WTC11 (cell line): ENCODE results near the gene RGS6. TPM values are rescaled to one million over a fixed set of nuclear protein-coding genes. Genes with fewer than 3 reads are reported as not detected.

Experiments used
- ATAC-seq: fragments of 200-7000 bp; cut with Tn5 transposase; 2 replicates; pipeline ENCODE4 v1.10.0; 2021; ENCODE audit warnings: mild to moderate bottlenecking, moderate library complexity
- CTCF ChIA-PET: fragments of 300-600 bp; sonication (Branson Sonifier 250); formaldehyde crosslinking; loops from one replicate; lab custom pipeline; 2021; ENCODE audit warnings: antibody characterized with exemption; lab: Charles Lee
- POLR2A ChIA-PET: fragments of 350-600 bp; sonication (Branson Sonifier 250); formaldehyde crosslinking; loops from one replicate; lab custom pipeline; 2021; ENCODE audit warnings: antibody characterized with exemption; lab: Charles Lee
- DNase-seq: peaks from one replicate; pipeline ENCODE4 v3.0.0; 2021; ENCODE audit warnings: low spot score
- H3K27ac Mint-ChIP-seq: 2 replicates; pipeline ENCODE4 v1.8.0; 2021; ENCODE audit warnings: mixed read lengths
- H3K27me3 Mint-ChIP-seq: 2 replicates; pipeline ENCODE4 v1.8.0; 2021; ENCODE audit warnings: low read depth, mild to moderate bottlenecking, moderate library complexity, mixed read lengths
- H3K36me3 Mint-ChIP-seq: 2 replicates; pipeline ENCODE4 v1.8.0; 2021; ENCODE audit warnings: mixed read lengths
- H3K4me1 Mint-ChIP-seq: 2 replicates; pipeline ENCODE4 v1.8.0; 2022; ENCODE audit warnings: mixed read lengths
- H3K4me3 Mint-ChIP-seq: 2 replicates; pipeline ENCODE4 v1.8.0; 2021; ENCODE audit warnings: mild to moderate bottlenecking, moderate library complexity, mixed read lengths
- H3K9me3 Mint-ChIP-seq: 2 replicates; pipeline ENCODE4 v1.8.0; 2021; ENCODE audit warnings: mixed read lengths
- CREM ChIP-seq: sonication (generic); formaldehyde crosslinking; IDR thresholded peaks from 2 replicates; pipeline ENCODE4 v1.8.1; 2022; ENCODE audit warnings: mild to moderate bottlenecking, missing genetic modification reagents, moderate library complexity
- E2F4 ChIP-seq: sonication (generic); formaldehyde crosslinking; IDR thresholded peaks from 2 replicates; pipeline ENCODE4 v1.8.1; 2022; ENCODE audit warnings: low read depth, mild to moderate bottlenecking, moderate library complexity, missing genetic modification reagents, borderline replicate concordance
- ELF4 ChIP-seq: sonication (generic); formaldehyde crosslinking; IDR thresholded peaks from 2 replicates; pipeline ENCODE4 v1.8.1; 2022; ENCODE audit warnings: low read depth, mild to moderate bottlenecking, moderate library complexity, missing genetic modification reagents
- FOXJ3 ChIP-seq: sonication (generic); formaldehyde crosslinking; IDR thresholded peaks from 2 replicates; pipeline ENCODE4 v1.9.0; 2021; ENCODE audit warnings: missing genetic modification reagents, mild to moderate bottlenecking, borderline replicate concordance
- MYBL2 ChIP-seq: sonication (generic); formaldehyde crosslinking; IDR thresholded peaks from 2 replicates; pipeline ENCODE4 v1.8.1; 2023; ENCODE audit warnings: mild to moderate bottlenecking, moderate library complexity, missing genetic modification reagents
- NFE2L1 ChIP-seq: sonication (generic); formaldehyde crosslinking; IDR thresholded peaks from 2 replicates; pipeline ENCODE4 v1.8.1; 2023; ENCODE audit warnings: missing genetic modification reagents
- NR2C2 ChIP-seq: sonication (generic); formaldehyde crosslinking; IDR thresholded peaks from 2 replicates; pipeline ENCODE4 v1.8.0; 2022; ENCODE audit warnings: mild to moderate bottlenecking, missing genetic modification reagents
- OVOL2 ChIP-seq: fragments of 250-450 bp; sonication (Bioruptor Pico); IDR thresholded peaks from 2 replicates; pipeline ENCODE4 v1.9.0; 2021; ENCODE audit warnings: mild to moderate bottlenecking, borderline replicate concordance
- SOX15 ChIP-seq: fragments of 250-450 bp; sonication (Bioruptor Pico); IDR thresholded peaks from 2 replicates; pipeline ENCODE4 v1.9.0; 2021; ENCODE audit warnings: mild to moderate bottlenecking
- SP1 ChIP-seq: sonication (generic); formaldehyde crosslinking; conservative IDR thresholded peaks from 2 replicates; pipeline ENCODE4 v1.8.1; 2022; ENCODE audit warnings: missing genetic modification reagents
- TCF7 ChIP-seq: sonication (generic); formaldehyde crosslinking; IDR thresholded peaks from 2 replicates; pipeline ENCODE4 v1.8.0; 2022; ENCODE audit warnings: mild to moderate bottlenecking, low read depth, missing genetic modification reagents, moderate library complexity
- ZNF232 ChIP-seq: sonication (generic); formaldehyde crosslinking; IDR thresholded peaks from 2 replicates; pipeline ENCODE4 v1.8.0; 2022; ENCODE audit warnings: mild to moderate bottlenecking, missing genetic modification reagents
- ZNF281 ChIP-seq: sonication (generic); formaldehyde crosslinking; IDR thresholded peaks from 2 replicates; pipeline ENCODE4 v1.8.0; 2023; ENCODE audit warnings: mild to moderate bottlenecking, missing genetic modification reagents
- ZNF425 ChIP-seq: fragments of 250-450 bp; sonication (Bioruptor Pico); conservative IDR thresholded peaks from 2 replicates; pipeline ENCODE4 v1.9.0; 2021; ENCODE audit warnings: mild to moderate bottlenecking
- total RNA-seq: library from RNA; stranded (reverse); gene quantifications from 3 replicates; pipeline ENCODE4 v1.2.3, GENCODE V29; 2021
- TF ChIP-seq, protein P1 (sequence below): sonication (generic); formaldehyde crosslinking; IDR thresholded peaks from 2 replicates; pipeline ENCODE4 v1.8.0; 2023; ENCODE audit warnings: missing genetic modification reagents, mild to moderate bottlenecking, borderline replicate concordance
- TF ChIP-seq, protein P2 (sequence below): fragments of 250-450 bp; sonication (Bioruptor Pico); IDR thresholded peaks from 2 replicates; pipeline ENCODE4 v1.9.0; 2021; ENCODE audit warnings: mild to moderate bottlenecking
- TF ChIP-seq, protein P3 (sequence below): sonication (generic); formaldehyde crosslinking; IDR thresholded peaks from 2 replicates; pipeline ENCODE4 v1.8.1; 2023; ENCODE audit warnings: mild to moderate bottlenecking, missing genetic modification reagents, moderate library complexity

Gene RGS6
- total RNA-seq, 1 experiment from 2014 or later = 1.0 TPM

DNA sequence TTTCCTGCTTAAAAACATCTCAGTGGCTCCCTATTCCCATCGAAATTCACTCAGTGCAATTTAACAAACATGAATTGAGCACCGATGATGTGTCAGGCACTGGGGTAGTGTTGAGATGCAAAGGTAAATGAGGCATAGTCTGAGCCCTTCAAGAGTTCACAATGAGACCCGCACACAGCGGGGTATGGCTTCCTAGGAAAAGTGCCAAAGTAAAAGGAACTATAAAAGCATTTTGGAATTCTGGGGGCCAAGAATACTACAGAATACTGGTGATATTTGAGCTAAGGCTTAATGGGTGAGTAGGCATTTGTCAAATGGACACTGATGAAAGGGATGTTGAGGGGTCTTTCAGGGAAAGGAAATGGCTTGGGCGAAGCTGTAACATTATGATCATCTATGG lies 646.3 kb downstream of the RGS6 start (continued):
- TF ChIP-seq, protein P1, sequence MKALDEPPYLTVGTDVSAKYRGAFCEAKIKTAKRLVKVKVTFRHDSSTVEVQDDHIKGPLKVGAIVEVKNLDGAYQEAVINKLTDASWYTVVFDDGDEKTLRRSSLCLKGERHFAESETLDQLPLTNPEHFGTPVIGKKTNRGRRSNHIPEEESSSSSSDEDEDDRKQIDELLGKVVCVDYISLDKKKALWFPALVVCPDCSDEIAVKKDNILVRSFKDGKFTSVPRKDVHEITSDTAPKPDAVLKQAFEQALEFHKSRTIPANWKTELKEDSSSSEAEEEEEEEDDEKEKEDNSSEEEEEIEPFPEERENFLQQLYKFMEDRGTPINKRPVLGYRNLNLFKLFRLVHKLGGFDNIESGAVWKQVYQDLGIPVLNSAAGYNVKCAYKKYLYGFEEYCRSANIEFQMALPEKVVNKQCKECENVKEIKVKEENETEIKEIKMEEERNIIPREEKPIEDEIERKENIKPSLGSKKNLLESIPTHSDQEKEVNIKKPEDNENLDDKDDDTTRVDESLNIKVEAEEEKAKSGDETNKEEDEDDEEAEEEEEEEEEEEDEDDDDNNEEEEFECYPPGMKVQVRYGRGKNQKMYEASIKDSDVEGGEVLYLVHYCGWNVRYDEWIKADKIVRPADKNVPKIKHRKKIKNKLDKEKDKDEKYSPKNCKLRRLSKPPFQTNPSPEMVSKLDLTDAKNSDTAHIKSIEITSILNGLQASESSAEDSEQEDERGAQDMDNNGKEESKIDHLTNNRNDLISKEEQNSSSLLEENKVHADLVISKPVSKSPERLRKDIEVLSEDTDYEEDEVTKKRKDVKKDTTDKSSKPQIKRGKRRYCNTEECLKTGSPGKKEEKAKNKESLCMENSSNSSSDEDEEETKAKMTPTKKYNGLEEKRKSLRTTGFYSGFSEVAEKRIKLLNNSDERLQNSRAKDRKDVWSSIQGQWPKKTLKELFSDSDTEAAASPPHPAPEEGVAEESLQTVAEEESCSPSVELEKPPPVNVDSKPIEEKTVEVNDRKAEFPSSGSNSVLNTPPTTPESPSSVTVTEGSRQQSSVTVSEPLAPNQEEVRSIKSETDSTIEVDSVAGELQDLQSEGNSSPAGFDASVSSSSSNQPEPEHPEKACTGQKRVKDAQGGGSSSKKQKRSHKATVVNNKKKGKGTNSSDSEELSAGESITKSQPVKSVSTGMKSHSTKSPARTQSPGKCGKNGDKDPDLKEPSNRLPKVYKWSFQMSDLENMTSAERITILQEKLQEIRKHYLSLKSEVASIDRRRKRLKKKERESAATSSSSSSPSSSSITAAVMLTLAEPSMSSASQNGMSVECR (CRISPR knock-in tag) = no peak
- TF ChIP-seq CREM (CRISPR knock-in tag) (no peak), FOXJ3 (CRISPR knock-in tag) (no peak), SP1 (CRISPR knock-in tag) (no peak)

- CTCF ChIA-PET = no interaction called here
- TF ChIP-seq SOX15 (CRISPR knock-in tag) (no peak), NR2C2 (CRISPR knock-in tag) (no peak), MYBL2 (no peak), E2F4 (CRISPR knock-in tag) (no peak), ZNF232 (CRISPR knock-in tag) (no peak), OVOL2 (no peak), NFE2L1 (no peak), TCF7 (CRISPR knock-in tag) (no peak), ZNF281 (CRISPR knock-in tag) (no peak), SP1 (CRISPR knock-in tag) (no peak), ZNF425 (no peak), ELF4 (CRISPR knock-in tag) (no peak)
- TF ChIP-seq, protein P2, sequence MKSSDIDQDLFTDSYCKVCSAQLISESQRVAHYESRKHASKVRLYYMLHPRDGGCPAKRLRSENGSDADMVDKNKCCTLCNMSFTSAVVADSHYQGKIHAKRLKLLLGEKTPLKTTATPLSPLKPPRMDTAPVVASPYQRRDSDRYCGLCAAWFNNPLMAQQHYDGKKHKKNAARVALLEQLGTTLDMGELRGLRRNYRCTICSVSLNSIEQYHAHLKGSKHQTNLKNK = no peak
- TF ChIP-seq, protein P3, sequence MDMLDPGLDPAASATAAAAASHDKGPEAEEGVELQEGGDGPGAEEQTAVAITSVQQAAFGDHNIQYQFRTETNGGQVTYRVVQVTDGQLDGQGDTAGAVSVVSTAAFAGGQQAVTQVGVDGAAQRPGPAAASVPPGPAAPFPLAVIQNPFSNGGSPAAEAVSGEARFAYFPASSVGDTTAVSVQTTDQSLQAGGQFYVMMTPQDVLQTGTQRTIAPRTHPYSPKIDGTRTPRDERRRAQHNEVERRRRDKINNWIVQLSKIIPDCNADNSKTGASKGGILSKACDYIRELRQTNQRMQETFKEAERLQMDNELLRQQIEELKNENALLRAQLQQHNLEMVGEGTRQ (CRISPR knock-in tag) = no peak
- no peak for DNase-seq
- H3K9me3 Mint-ChIP-seq = peaks cover 27% of the 10 kb centered on the region
- H3K4me1 Mint-ChIP-seq = 0 out of 2 replicates have a peak, but pooled peaks cover 6% of the 10 kb centered on the region
- ATAC-seq = no peak
- no peak overlapping the region for H3K4me3 Mint-ChIP-seq
- H3K36me3 Mint-ChIP-seq = no peaks in the 10 kb centered on the region
- peaks cover 2% of the 10 kb centered on the region; the same call in 1 of the 2 replicates for H3K27me3 Mint-ChIP-seq
- POLR2A ChIA-PET = no interaction called here
- H3K27ac Mint-ChIP-seq = no peak overlapping the region
Measured at GRCh38 chr14:72582582-72582981, 650.4 kb downstream of the RGS6 start.
